Activated naive CD8-positive, alpha-beta T cell treated with anti-CD3 and anti-CD28 coated beads, Interleukin-2, amount 10 ng/mL, durations not matched to agents 7 days and 5 days (primary cell): Measurements from ENCODE around the gene TRAF2. TPM values are rescaled to one million over a fixed set of nuclear protein-coding genes. Genes with fewer than 3 reads are reported as not detected.

ENCODE experiments used
- ATAC-seq: fragments of 150-1000 bp; cut with Tn5 transposase; one replicate; pipeline ENCODE4 v1.10.0; 2021; ENCODE audit warnings: low read depth, moderate library complexity
- POLR2A ChIA-PET: fragments of 350-600 bp; sonication (Branson Sonifier 250); formaldehyde crosslinking; loops from one replicate; lab custom pipeline; 2021; ENCODE audit warnings: antibody characterized with exemption; lab: Charles Lee
- DNase-seq: peaks from one replicate; pipeline ENCODE4 v3.0.0; 2021
- H3K27ac Mint-ChIP-seq: one replicate; pipeline ENCODE4 v1.8.0; 2022; ENCODE audit warnings: mild to moderate bottlenecking, mixed read lengths
- H3K27me3 Mint-ChIP-seq: one replicate; pipeline ENCODE4 v1.8.0; 2022; ENCODE audit warnings: mild to moderate bottlenecking, moderate library complexity, mixed read lengths
- H3K36me3 Mint-ChIP-seq: one replicate; pipeline ENCODE4 v1.8.0; 2021; ENCODE audit warnings: mild to moderate bottlenecking, mixed read lengths
- H3K4me1 Mint-ChIP-seq: one replicate; pipeline ENCODE4 v1.8.0; 2021; ENCODE audit warnings: mixed read lengths
- H3K4me3 Mint-ChIP-seq: one replicate; pipeline ENCODE4 v1.8.0; 2022; ENCODE audit warnings: mild to moderate bottlenecking, moderate library complexity, mixed read lengths
- H3K9me3 Mint-ChIP-seq: one replicate; pipeline ENCODE4 v1.8.0; 2021; ENCODE audit warnings: mixed read lengths
- total RNA-seq, 2 experiments: library from RNA; stranded (reverse); gene quantifications; one replicate each; pipeline ENCODE4 v1.2.3, GENCODE V29; 2021

TRAF2 gene
- total RNA-seq, 2 experiments from 2014 or later = 44.0 to 52.1 TPM

DNA sequence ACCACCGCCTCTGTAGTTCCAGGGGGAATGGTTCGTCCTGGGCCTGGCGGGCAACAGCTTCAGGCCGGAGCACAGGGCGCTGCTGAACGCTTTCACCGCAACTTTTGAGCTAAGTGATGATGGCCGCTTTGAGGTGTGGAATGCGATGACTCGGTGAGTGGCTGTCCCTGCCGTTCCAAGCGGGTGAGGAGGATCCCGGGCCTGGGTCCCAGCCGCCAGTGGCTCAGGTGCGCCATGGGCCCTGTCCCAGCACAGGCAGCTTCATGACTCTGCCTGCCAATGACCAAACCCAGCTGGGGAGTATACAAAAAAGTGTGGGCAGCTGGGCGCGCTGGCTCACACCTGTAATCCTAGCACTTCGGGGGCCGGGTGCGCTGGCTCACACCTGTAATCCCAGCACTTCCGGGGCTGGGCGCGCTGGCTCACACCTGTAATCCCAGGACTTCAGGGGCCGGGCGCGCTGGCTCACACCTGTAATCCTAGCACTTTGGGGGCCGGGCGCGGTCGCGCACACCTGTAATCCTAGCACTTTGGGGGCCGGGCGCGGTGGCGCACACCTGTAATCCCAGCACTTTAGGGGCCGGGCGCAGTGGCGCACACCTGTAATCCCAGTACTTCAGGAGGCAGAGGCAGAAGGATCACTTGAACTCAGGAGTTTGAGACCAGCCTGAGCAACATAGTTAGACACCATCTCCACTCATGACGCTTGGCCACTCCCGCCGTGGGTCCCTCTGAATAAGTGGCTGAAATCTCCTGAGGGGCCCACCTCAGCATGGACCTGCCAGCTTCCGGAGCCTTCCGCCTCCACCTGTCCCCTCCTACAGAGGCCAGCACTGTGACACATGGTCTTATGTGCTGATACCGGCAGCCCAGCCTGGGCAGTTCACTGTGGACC, 66.8 kb downstream of the TRAF2 start:
- POLR2A ChIA-PET = interaction anchor here (1.2 kb wide), 1 partner anchor 18 kb away, joined by 3 read pairs; no protein-coding TSS in a partner anchor
- H3K4me3 Mint-ChIP-seq = no peak overlapping the region
- no peak overlapping the region for H3K27ac Mint-ChIP-seq
- DNase-seq (no peak), ATAC-seq (no peak)
- H3K4me1 Mint-ChIP-seq = peaks cover under 1% of the 10 kb centered on the region
- H3K27me3 Mint-ChIP-seq = no peaks in the 10 kb centered on the region
- H3K36me3 Mint-ChIP-seq = peaks cover 3% of the 10 kb centered on the region
- peaks cover 7% of the 10 kb centered on the region for H3K9me3 Mint-ChIP-seq

DNA sequence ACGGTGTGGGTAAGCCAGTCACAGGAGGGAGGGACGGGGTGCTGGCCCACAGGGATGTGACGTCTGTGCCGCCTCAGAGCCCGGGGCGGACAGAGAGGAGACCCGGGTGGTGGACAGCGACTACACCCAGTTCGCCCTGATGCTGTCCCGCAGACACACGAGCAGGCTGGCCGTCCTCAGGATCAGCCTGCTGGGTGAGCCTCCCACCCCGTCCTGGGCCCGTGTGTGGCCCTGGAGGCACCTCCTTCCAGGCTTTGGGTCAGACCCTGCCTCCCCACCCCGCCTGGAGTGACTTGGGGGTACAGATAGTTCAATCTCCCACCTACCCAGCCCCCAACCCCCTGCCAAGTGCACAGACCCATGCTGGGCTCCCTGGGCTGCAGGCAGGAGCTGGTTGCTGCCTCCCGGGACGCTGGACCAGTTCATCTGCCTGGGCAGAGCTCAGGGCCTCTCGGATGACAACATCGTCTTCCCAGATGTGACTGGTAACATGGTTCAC, 67.5 kb downstream of the TRAF2 start:
- Mint-ChIP-seq H3K27me3 (no peaks in the 10 kb centered on the region), H3K27ac (no peak overlapping the region), H3K4me1 (no peaks in the 10 kb centered on the region), H3K36me3 (peaks cover 3% of the 10 kb centered on the region), H3K9me3 (peaks cover 7% of the 10 kb centered on the region), H3K4me3 (no peak overlapping the region)
- POLR2A ChIA-PET = no interaction called here
- ATAC-seq = no peak
- no peak for DNase-seq

DNA sequence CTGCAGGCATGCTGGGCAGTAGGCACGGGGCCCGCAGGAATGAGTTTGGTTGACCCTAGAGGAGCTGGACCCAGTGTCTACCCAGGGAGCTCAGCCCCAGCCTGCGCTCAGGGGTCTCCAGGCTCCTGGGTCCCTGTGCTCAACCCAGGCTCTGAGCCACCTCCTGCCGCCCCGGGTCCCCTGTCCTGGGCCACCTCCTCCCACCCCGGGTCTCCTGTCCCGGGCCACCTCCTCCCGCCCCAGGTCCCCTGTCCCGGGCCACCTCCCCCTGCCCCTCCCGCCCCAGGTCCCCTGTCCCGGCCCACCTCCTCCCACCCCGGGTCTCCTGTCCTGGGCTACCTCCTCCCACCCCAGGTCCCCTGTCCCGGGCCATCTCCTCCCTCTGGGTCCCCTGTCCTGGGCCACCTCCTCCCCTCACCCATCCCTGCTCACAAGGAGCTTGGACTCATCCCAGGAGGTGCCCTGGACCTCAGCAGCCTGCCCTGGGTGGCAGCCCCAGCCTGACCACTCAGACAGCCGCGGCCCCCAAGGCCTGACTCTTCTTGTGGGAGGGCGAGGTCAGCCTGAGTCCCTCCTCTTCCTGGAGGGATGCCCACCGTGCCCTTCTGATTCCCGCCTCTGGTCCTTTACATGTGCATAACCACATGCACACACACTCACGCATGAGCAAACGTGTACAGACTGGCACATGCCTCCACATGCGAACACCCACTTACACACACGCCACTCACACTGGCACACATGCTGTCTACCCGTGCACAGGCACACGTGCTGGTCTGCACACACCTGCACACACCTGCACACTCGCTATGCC, 68.2 kb downstream of the TRAF2 start:
- ATAC-seq (no peak), DNase-seq (no peak)
- no peaks in the 10 kb centered on the region for H3K27me3 Mint-ChIP-seq
- H3K9me3 Mint-ChIP-seq = peaks cover 7% of the 10 kb centered on the region
- no peak overlapping the region for H3K27ac Mint-ChIP-seq
- no peak overlapping the region for H3K4me3 Mint-ChIP-seq
- peaks cover 3% of the 10 kb centered on the region for H3K36me3 Mint-ChIP-seq
- H3K4me1 Mint-ChIP-seq = no peaks in the 10 kb centered on the region
- POLR2A ChIA-PET = no interaction called here

DNA sequence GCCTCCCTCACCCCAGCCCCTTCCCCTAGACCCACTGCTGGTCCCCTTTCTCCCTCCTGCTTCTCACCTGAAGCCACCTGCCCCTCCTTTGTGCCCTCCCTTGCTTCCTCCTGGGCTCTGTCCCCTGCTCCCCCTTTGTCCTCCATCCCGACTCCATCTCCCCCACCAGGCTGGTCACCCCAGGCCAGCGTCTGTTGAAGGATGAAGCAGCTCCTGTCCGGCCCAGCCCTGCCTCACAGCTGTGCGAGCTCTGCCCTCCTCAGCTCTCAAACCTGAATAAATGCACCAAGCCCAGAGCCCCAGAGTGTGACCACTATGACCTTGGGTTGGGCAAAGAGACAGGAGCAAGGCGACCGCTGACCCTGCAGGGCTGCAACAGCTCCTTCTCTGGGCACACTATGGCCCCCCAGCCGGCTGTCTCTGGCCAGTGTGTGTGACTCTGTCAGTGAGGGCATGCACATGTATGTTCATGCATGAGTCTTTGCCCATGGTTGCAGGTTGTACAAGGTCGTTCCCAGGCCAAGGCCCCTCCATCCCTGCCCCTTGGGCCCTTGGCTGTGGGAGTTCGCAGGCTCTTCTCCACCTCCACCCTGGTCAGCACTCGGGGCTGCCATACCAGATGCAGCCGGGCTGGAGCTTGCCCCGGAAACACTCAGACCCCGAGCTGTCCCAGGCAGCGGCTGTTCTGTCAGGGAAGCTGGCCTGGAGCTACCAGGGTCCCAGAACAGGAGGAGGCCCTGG, 69.1 kb downstream of the TRAF2 start:
- ATAC-seq (no peak), DNase-seq (no peak)
- POLR2A ChIA-PET = no interaction called here

DNA sequence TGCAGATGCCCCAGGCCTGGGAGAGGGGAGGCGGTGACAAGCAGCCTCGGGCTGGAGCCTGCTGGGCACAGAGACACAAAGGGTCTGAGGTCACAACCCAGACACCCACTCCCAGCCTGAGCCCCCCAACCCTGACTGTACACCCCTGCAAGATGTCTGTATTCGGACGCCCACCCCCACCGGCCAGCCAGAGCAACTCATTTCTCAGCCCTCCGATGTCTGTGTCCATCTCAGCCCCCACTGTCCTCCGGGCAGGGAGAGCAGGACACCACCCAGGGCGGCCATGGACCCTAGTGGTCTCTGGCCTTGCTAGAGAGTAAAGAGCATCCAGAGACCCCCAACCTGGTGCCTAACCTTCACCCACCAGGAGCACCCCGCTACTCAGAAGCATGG, 69.6 kb downstream of the TRAF2 start:
- peaks cover 7% of the 10 kb centered on the region for H3K9me3 Mint-ChIP-seq
- DNase-seq = no peak
- POLR2A ChIA-PET = no interaction called here
- ATAC-seq = no peak
- no peak overlapping the region for H3K4me3 Mint-ChIP-seq
- peaks cover 3% of the 10 kb centered on the region for H3K36me3 Mint-ChIP-seq
- H3K4me1 Mint-ChIP-seq = peaks cover 4% of the 10 kb centered on the region
- no peaks in the 10 kb centered on the region for H3K27me3 Mint-ChIP-seq
- no peak overlapping the region for H3K27ac Mint-ChIP-seq

More for the DNA sequence above, 69.1 kb downstream of the TRAF2 start:
- Mint-ChIP-seq H3K4me1 (peaks cover 3% of the 10 kb centered on the region), H3K9me3 (peaks cover 7% of the 10 kb centered on the region), H3K27me3 (no peaks in the 10 kb centered on the region), H3K27ac (no peak overlapping the region), H3K4me3 (no peak overlapping the region), H3K36me3 (peaks cover 3% of the 10 kb centered on the region)

- DNase-seq (no peak), ATAC-seq (no peak)
- H3K9me3 Mint-ChIP-seq = peaks cover 7% of the 10 kb centered on the region
- H3K27ac Mint-ChIP-seq = peak overlapping the region; percentile 47
- H3K4me1 Mint-ChIP-seq = peaks cover 4% of the 10 kb centered on the region
- H3K36me3 Mint-ChIP-seq = peaks cover 3% of the 10 kb centered on the region
- POLR2A ChIA-PET = no interaction called here
- no peaks in the 10 kb centered on the region for H3K27me3 Mint-ChIP-seq
- H3K4me3 Mint-ChIP-seq = no peak overlapping the region
These were observed 70.3 kb downstream of the TRAF2 start for GRCh38 chr9:136956604-136957003.

DNA sequence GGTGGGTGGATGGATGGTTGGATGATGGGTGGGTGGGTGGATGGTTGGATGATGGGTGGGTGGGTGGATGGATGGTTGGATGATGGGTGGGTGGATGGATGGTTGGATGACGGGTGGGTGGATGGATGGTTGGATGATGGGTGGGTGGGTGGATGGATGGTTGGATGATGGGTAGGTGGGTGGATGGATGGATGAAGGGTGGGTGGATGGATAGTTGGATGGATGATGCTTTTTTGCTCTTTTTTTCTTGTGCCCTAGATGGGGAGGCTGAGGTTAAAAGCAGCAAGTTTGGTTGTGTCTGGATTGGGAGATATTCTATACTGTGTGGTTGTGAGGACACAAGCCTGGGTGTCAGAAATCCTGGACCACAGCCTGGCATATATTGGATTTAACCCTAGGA, 71.1 kb downstream of the TRAF2 start:
- Mint-ChIP-seq H3K9me3 (peaks cover 7% of the 10 kb centered on the region), H3K4me3 (no peak overlapping the region), H3K36me3 (peaks cover 3% of the 10 kb centered on the region), H3K4me1 (peaks cover 4% of the 10 kb centered on the region), H3K27me3 (no peaks in the 10 kb centered on the region), H3K27ac (no peak overlapping the region)
- ATAC-seq = no peak
- no peak for DNase-seq
- POLR2A ChIA-PET = no interaction called here

DNA sequence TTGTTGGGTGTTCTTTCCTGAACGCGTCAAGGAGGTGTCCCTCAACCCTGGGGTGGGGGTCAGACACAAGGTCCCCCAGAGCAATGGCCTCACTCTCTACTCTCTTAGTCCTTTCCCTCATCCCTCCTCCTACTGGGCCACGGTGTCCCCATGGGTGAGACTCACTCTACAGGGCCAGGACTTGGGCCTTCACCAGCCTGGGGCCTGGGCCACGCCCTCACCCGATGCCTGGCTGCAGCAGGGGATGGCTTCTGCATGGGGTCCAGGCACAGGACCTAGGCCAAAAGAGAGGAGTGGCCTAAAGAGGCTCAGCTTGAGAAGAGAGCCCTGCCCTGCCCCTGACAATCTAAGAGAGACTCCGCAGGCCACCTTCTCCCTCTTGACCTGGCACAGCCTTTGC, 71.6 kb downstream of the TRAF2 start:
- no peak overlapping the region for H3K4me3 Mint-ChIP-seq
- no peak overlapping the region for H3K27ac Mint-ChIP-seq
- no peaks in the 10 kb centered on the region for H3K27me3 Mint-ChIP-seq
- ATAC-seq = no peak
- H3K9me3 Mint-ChIP-seq = peaks cover 7% of the 10 kb centered on the region
- H3K36me3 Mint-ChIP-seq = peaks cover 3% of the 10 kb centered on the region
- POLR2A ChIA-PET = no interaction called here
- no peak for DNase-seq
- H3K4me1 Mint-ChIP-seq = peaks cover 6% of the 10 kb centered on the region

GRCh38 chr9:136958473-136958872, 72.2 kb downstream of the TRAF2 start:
- DNase-seq = no peak
- POLR2A ChIA-PET = no interaction called here
- ATAC-seq = no peak
- H3K4me1 Mint-ChIP-seq = peaks cover 9% of the 10 kb centered on the region
- H3K4me3 Mint-ChIP-seq = no peak overlapping the region
- H3K27me3 Mint-ChIP-seq = no peaks in the 10 kb centered on the region
- H3K36me3 Mint-ChIP-seq = peaks cover 3% of the 10 kb centered on the region
- H3K27ac Mint-ChIP-seq = no peak overlapping the region
- peaks cover 7% of the 10 kb centered on the region for H3K9me3 Mint-ChIP-seq

GRCh38 chr9:136958898-136959850, 72.9 kb downstream of the TRAF2 start:
- POLR2A ChIA-PET = interaction anchor here (1.7 kb wide), 1 partner anchor 9 kb away, joined by 5 read pairs; no protein-coding TSS in a partner anchor
- H3K4me3 Mint-ChIP-seq = no peak overlapping the region
- H3K27ac Mint-ChIP-seq = peak overlapping the region; percentile 58

DNA sequence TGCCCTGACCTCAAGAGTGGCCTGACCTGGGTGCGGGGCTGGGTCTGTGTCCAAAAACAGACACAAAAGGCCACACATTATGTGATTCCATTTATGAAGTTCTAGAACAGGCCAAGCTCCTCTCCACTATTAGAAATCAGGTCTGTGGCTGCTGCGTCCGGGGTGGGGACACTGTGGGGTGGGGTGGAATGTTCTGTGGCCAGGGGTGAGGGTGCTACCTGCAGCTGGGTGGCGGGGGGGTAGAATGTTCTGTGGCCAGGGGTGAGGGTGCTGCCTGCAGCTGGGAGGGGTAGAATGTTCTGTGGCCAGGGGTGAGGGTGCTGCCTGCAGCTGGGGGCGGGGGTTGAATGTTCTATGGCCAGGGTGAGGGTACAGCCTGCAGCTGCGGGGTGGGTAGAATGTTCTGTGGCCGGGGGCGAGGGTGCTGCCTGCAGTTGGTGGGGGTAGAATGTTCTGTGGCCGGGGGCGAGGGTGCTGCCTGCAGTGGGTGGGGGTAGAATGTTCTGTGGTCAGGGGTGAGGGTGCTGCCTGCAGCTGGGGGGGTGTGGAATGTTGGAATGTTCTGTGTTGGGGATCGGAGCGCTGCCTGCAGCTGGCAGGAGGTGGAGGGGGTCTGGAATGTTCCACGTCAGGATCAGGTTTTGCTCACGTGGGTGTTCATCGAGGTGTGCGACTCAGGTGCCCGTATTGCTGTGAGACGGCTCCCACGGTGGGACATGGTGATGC, 74.1 kb downstream of the TRAF2 start:
- peak overlapping the region; percentile 83 for H3K27ac Mint-ChIP-seq
- H3K9me3 Mint-ChIP-seq = peaks cover 7% of the 10 kb centered on the region
- no peaks in the 10 kb centered on the region for H3K27me3 Mint-ChIP-seq
- ATAC-seq = peak; percentile 57
- H3K4me3 Mint-ChIP-seq = peak overlapping the region; percentile 39
- POLR2A ChIA-PET = interaction anchor here (1.7 kb wide), 1 partner anchor 10 kb away, joined by 5 read pairs; no protein-coding TSS in a partner anchor
- no peak for DNase-seq
- peaks cover 9% of the 10 kb centered on the region for H3K4me1 Mint-ChIP-seq
- H3K36me3 Mint-ChIP-seq = peaks cover 3% of the 10 kb centered on the region

More at GRCh38 chr9:136958898-136959850, 72.9 kb downstream of the TRAF2 start:
- ATAC-seq (no peak), DNase-seq (no peak)
- peaks cover 7% of the 10 kb centered on the region for H3K9me3 Mint-ChIP-seq
- no peaks in the 10 kb centered on the region for H3K27me3 Mint-ChIP-seq
- H3K36me3 Mint-ChIP-seq = peaks cover 3% of the 10 kb centered on the region
- peaks cover 9% of the 10 kb centered on the region for H3K4me1 Mint-ChIP-seq
